ENCODE data around the gene PHF2.
"Not testable (repeated sequence)": the region's sequence is repeated elsewhere in the genome, so short reads cannot be mapped to it uniquely, and the experiment has no call there.

PHF2 gene

DNA sequence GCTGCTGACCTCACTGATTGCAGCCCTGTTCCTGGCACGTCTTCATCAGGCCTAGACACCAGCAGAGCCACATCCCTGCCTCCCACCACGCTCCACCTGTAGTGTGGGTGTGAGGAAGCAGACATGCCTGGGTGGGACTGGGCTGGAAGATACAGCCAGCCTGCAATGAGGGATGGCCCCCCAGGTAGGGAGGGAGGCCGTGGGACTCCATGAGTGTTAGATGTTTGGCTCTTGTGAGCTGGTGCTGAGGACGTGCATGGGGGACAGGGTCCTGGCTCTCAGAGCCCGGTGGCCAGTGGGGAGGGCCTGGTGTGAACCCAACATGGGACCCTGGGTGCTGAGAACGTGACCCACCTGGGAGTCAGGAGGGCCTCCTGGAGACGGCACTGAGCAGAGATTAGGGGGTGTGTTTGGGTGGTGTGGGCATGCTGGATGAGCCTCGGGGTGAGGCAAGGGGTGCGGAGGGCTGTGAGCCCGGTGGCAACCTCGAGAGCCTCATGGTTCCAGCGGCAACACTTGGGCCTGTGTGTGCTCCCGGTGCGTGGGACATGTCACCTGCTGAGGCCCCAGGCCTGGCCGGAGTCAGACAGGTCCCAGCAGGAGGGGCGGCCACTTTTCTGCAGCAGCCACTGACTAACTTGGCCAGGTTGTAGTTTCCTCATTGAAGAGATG lies 87.6 kb downstream of the PHF2 start:
- no peak for DNase-seq (ENCODE audit: low read depth in 3 of 3, low spot score in 1 of 3)

DNA sequence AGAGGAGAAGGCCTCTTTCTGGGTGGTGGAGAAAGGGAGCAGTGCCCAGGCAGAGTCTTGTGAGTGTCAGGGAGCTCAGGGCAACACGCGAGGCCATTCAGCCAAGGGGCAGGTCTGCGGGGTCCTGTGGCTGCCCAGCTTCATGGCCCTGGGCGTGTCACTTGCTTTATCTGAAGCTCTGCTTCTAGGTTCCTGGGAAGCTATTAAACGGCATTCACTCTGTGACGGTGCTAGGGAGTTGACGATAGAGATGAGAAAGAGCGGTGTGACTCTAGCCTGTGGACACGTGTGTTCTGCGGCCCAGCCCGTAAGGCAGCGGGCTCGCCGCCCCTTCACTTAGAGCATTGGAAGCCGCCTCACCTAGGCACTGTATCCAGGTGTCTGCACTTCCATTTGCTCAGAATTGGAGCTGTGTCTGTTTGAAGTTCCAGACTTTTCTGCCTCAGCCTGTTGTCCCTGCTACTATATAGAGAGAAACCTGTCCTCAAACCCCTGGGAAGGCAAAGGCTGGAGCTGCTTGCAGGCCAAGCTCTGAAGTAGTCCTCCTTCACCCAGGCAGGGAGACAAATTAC lies 88.3 kb downstream of the PHF2 start:
- no peak for DNase-seq (ENCODE audit: low read depth in 3 of 3, low spot score in 1 of 3)

GRCh38 chr9:93665128-93665636 lies 88.8 kb downstream of the PHF2 start:
- no peak for DNase-seq (ENCODE audit: low read depth in 3 of 3, low spot score in 1 of 3)

- DNase-seq (ENCODE audit: low read depth in 3 of 3, low spot score in 1 of 3), result no peak
Observed at GRCh38 chr9:93665637-93666438, 89.5 kb downstream of the PHF2 start.

DNA sequence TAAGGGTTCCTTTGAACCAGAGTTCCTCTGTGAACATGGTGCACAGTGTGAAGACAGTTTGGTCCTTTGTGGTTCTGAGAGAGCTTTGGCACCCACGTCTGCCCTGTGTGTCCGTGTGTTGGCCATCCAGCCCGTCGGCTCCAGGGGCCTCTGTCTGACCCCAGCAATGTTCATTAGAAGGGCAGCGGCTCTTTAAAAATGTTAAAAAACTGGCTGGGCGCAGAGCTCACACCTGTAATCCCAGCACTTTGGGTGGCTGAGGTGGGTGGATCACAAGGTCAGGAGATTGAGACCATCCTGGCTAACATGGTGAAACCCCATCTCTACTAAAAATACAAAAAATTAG lies 90.0 kb downstream of the PHF2 start:
- not testable (repeated sequence) for DNase-seq (ENCODE audit: low read depth in 3 of 3, low spot score in 1 of 3)

GRCh38 chr9:93667006-93667405 lies 90.6 kb downstream of the PHF2 start:
- no peak for DNase-seq (ENCODE audit: low read depth in 3 of 3, low spot score in 1 of 3)

DNA sequence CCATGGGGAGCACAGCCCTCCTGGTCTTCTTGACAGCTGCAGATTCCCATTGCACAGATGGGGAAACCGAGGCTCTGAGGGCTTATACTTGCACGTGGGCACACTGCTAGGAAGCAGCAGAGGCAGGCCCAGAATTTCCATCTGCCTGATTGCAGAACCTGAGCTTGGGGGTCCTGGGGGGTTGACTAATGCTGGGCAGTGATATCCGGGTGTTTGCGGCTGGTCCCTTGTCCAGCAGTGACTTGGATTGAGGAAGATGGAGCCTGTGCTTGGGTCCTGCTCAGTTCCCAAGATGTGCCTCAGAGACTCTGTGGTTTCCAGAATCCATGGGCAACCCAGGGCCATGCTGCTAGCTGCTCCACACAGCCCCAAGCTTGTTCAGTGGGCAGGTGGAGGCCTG lies 91.2 kb downstream of the PHF2 start:
- DNase-seq (ENCODE audit: low read depth in 3 of 3, low spot score in 1 of 3), result no peak

DNA sequence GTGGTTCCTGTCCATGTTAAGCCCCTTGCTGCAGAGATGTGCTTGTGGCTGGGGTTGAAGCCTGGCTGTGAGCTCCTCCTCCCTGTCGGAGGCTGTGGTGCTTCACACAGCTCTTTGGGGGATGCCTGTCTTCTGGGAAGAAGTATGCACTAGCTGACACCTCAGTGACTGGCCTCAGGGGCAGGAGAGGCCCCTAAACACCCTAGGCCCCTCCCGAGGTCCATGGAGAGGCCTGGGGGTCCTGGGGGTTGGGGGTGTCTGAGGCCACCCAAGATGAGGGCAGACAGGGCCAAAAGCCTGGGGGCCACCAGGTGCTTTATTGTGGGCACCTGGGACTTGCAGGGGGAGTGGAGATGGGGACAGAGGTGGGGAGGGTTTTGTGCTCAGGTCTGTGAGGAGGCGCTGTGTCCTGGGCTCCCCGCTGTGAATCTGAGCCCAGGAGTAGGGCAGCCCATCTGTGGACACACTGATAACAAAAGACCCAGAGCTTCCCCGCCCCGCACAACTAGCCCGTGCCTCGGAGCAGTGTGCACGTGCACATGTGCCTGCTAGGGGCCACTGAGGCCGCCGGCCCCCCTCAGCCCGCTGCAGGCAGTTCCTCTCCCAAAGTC lies 92.0 kb downstream of the PHF2 start:
- no peak for DNase-seq (ENCODE audit: low read depth in 3 of 3, low spot score in 1 of 3)

DNA sequence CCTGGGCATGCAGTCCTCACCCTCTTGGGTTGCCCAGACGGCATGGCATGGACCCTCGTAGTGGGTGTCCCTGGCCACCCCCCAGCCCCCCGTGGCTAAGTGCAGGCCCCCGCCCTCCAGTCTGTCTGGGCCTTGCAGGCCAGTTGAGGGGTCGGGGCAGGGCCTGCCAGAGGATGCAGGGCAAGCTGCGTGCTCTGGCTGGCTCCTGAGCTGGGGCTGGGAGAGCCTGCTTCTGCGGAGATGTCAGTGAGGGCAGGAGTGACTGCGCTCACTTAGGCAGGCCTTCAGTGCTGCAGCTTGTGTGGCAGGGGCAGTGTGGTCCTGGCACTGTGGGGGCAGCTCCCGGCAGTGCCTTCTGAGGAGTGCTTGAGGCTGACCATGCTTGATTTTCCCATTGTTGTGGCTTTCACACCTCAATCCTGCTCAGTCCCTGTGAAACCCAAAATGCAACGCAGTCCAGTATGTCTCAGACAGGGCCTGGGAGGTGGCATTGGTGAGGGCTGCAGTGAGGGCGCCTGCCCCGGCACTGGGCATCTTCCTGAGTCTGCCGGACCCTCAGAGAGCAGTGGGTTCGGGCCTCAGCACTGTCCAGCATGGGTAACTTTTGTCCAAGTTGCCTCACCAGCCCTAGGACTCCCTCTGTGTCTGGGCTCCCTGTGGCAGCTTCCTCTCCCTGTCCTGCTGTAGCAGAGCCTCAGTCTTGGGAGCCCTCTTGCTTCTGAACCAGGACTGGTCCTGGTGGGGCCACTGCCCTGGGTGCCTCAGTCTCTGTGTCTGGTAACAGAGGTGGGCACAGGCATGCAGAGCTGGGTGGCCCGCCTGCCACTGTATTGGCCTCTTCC lies 93.0 kb downstream of the PHF2 start:
- no peak for DNase-seq (ENCODE audit: low read depth in 3 of 3, low spot score in 1 of 3)

GRCh38 chr9:93669958-93670207 lies 93.5 kb downstream of the PHF2 start:
- no peak for DNase-seq (ENCODE audit: low read depth in 3 of 3, low spot score in 1 of 3)

- no peak for DNase-seq (ENCODE audit: low read depth in 3 of 3, low spot score in 1 of 3)
Observed at GRCh38 chr9:93670208-93671019, 94.0 kb downstream of the PHF2 start.

- DNase-seq (ENCODE audit: low read depth in 3 of 3, low spot score in 1 of 3), result no peak
Observed at GRCh38 chr9:93671020-93671338, 94.6 kb downstream of the PHF2 start.

- not testable (repeated sequence) for DNase-seq (ENCODE audit: low read depth in 3 of 3, low spot score in 1 of 3)
Observed at GRCh38 chr9:93672330-93673020, 96.1 kb downstream of the PHF2 start.

DNA sequence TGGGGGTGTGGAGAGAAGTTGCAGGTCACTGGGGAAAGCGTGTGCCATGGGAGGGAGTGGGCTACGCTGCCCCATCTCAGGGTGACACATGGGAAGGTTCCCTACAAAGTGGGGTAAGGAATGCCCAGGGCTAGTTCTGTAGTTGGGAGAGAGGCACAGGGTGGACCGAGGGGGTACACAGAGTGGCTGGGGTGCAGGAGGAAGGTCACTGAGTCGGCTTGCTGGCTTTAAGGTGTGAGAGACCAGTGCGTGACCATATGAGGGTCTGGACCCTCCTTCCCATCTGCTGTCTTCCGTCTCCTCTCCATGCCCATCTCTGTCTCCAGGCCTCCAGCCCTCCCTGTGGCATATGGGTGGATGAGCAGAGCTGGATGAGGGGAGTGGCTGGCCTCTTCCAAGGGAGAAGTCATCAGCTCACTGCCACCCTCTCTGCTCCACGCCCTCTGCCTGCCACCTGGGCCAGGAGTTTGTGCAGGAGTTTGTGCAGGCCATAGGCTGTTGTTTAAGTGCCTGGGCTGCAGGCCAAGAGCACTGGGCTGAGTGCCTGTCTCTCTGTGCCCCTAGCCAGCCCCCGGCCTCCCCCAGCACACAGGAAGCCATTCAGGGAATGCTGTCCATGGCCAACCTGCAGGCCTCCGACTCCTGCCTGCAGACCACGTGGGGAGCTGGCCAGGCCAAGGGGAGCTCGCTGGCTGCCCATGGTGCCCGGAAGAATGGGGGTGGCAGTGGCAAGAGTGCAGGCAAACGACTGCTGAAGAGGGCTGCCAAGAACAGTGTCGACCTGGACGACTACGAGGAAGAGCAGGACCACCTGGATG lies 96.8 kb downstream of the PHF2 start:
- DNase-seq (ENCODE audit: low read depth in 3 of 3, low spot score in 1 of 3), result no peak

GRCh38 chr9:93673839-93674334 lies 97.5 kb downstream of the PHF2 start:
- no peak for DNase-seq (ENCODE audit: low read depth in 3 of 3, low spot score in 1 of 3)

DNA sequence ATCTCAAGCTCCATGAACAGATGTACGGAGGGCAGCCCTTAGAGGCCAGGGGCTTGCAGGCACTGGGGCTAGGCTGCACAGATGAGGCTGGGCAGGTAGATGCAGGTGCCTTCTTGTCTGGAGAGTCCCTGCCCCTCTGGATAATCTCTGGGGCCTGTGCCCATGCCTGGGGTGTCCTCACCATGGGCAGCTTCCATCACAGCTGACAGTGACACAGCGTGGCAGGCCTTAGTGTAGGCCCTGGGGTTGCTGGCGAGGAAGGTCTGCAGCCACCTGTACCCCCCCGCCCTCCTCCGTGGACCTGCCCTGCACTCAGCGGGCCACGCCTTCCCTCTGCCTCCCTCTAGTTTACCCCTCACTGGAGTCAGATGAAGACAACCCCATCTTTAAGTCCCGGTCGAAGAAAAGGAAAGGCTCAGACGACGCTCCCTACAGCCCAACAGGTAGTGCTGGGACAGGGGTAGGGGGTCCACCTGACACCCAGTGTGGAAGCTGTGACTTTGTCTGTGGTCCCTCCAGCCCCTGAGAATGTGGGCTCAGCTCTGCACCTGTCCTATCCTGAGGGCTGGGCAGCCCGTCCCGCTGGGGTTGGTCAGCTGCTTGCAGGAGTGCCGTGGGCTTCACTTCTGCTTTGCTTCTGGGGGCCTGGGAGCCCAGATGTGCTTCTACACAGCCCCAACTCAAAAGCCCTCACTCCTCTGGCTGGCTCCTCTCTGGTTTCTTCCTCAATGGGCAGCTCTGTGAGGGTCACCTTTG lies 98.4 kb downstream of the PHF2 start:
- DNase-seq (ENCODE audit: low read depth in 3 of 3, low spot score in 1 of 3), result no peak

- DNase-seq (ENCODE audit: low read depth in 3 of 3, low spot score in 1 of 3), result no peak
Observed at GRCh38 chr9:93675336-93676150, 99.2 kb downstream of the PHF2 start.
